Measurements from ENCODE around the gene IL1RL2.

Gene IL1RL2

GRCh38 chr2:102191501-102191900 is 4.7 kb downstream of the IL1RL2 start:
- TF ChIP-seq FOXP2 (optimal IDR thresholded peaks at IDR 0.05; ENCODE audit: borderline replicate concordance, extremely low read depth, extremely low read length, insufficient read depth), result no peak
- no peak for TF ChIP-seq POLR2AphosphoS5 (IDR thresholded peaks at IDR 0.05; ENCODE audit: low read depth, low read length)
- TF ChIP-seq, protein P1, sequence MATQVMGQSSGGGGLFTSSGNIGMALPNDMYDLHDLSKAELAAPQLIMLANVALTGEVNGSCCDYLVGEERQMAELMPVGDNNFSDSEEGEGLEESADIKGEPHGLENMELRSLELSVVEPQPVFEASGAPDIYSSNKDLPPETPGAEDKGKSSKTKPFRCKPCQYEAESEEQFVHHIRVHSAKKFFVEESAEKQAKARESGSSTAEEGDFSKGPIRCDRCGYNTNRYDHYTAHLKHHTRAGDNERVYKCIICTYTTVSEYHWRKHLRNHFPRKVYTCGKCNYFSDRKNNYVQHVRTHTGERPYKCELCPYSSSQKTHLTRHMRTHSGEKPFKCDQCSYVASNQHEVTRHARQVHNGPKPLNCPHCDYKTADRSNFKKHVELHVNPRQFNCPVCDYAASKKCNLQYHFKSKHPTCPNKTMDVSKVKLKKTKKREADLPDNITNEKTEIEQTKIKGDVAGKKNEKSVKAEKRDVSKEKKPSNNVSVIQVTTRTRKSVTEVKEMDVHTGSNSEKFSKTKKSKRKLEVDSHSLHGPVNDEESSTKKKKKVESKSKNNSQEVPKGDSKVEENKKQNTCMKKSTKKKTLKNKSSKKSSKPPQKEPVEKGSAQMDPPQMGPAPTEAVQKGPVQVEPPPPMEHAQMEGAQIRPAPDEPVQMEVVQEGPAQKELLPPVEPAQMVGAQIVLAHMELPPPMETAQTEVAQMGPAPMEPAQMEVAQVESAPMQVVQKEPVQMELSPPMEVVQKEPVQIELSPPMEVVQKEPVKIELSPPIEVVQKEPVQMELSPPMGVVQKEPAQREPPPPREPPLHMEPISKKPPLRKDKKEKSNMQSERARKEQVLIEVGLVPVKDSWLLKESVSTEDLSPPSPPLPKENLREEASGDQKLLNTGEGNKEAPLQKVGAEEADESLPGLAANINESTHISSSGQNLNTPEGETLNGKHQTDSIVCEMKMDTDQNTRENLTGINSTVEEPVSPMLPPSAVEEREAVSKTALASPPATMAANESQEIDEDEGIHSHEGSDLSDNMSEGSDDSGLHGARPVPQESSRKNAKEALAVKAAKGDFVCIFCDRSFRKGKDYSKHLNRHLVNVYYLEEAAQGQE (IDR thresholded peaks at IDR 0.05; ENCODE audit: insufficient read depth in 1 of 2, low read depth in 2 of 2, low read length in 2 of 2), result no peak
- TF ChIP-seq TAF1 (IDR thresholded peaks at IDR 0.05; ENCODE audit: borderline replicate concordance, insufficient read depth, low read length), result no peak
- TF ChIP-seq SIN3A (IDR thresholded peaks at IDR 0.05; ENCODE audit: borderline replicate concordance, insufficient read depth, low read length), result no peak

DNA sequence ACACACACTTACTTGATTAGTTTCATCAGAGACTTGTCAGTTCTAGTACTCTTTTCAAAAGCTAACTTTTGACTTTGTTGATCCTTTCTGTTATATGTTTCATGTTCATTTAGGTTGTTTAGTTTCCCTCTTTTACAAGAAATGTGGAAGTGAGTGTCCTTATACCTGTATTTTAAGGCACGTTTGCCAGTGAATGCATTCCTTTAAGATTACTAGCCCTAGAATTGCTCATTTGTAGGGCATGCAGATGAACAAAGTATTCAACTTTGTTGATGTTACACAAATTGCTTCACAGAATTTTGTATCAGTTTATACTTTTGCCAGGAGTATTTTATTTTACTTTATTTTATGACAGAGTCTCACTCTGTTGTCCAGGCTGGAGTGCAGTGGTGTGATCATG is 6.3 kb downstream of the IL1RL2 start:
- TF ChIP-seq, protein P1 (IDR thresholded peaks at IDR 0.05; ENCODE audit: insufficient read depth in 1 of 2, low read depth in 2 of 2, low read length in 2 of 2), result no peak
- TF ChIP-seq POLR2AphosphoS5 (IDR thresholded peaks at IDR 0.05; ENCODE audit: low read depth, low read length) (no peak), FOXP2 (optimal IDR thresholded peaks at IDR 0.05; ENCODE audit: borderline replicate concordance, extremely low read depth, extremely low read length, insufficient read depth) (no peak), TAF1 (IDR thresholded peaks at IDR 0.05; ENCODE audit: borderline replicate concordance, insufficient read depth, low read length) (no peak), SIN3A (IDR thresholded peaks at IDR 0.05; ENCODE audit: borderline replicate concordance, insufficient read depth, low read length) (no peak)

DNA sequence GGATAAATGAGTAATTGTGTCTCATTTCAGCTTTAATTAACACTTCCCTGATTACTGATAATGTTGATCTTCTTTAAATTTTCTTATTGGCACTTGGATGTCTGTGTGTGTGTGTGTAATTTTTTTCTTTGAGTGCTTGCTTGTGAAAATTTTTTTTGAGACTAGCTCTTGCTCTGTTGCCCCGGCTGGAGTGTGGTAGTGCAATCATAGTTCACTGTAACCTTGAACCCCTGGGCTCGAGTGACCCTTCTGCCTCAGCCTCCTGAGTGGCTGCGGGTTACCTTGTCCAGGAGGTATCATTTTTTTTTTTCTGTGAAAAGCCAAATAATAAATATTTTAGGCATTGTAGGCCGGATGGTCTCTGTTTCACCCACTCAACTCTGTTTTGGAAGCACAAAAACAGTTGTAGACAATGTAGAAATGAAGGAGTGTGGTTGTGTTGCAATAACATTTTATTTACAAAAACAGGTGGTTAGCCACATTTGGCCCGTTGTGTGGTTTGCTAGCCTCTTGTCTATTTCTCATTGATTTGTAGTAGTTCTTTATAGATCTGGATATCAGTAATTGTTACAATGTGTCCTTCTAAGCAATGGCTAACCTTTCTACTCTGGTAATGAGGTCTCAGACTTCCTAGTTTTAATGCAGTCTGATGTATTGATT is 7.9 kb downstream of the IL1RL2 start:
- TF ChIP-seq TAF1 (IDR thresholded peaks at IDR 0.05; ENCODE audit: borderline replicate concordance, insufficient read depth, low read length) (no peak), POLR2AphosphoS5 (IDR thresholded peaks at IDR 0.05; ENCODE audit: low read depth, low read length) (no peak), FOXP2 (optimal IDR thresholded peaks at IDR 0.05; ENCODE audit: borderline replicate concordance, extremely low read depth, extremely low read length, insufficient read depth) (no peak), SIN3A (IDR thresholded peaks at IDR 0.05; ENCODE audit: borderline replicate concordance, insufficient read depth, low read length) (no peak)
- TF ChIP-seq, protein P1 (IDR thresholded peaks at IDR 0.05; ENCODE audit: insufficient read depth in 1 of 2, low read depth in 2 of 2, low read length in 2 of 2), result no peak

DNA sequence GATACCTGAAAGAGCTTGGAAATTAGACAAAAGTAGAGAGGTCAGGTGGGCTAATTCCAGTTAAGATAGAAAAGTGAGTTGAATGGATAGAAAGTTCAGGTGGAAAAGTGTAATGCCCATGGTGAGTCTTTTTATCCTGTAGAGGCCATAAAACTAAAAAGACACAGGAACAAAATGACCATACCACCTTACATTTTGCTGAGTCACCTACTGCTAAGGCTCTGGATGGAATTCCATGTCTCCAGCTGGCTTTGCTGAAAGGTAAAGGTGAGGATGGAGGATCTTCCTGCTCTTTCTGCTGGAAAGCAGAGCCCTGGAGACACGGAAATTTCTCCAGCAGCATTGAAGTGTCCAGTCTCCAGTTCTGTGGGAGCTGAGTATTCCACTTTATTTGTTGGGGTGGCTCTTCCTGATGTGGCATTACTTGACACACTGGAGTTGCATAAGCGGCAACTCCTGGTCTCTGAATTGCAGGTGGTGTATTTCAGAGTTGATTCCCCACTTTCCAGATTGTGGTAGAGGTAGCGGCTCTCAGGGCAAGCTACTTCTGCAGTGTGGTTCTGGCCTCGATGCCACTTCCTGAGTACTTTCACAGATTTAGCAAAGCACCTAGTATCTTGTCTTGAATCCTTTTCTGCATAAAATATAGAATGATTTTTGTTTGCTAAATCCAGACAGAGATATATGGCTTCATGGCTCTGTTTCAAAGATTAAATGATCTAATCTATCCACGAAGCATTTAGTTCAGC is 10.7 kb downstream of the IL1RL2 start:
- no peak for TF ChIP-seq FOXP2 (optimal IDR thresholded peaks at IDR 0.05; ENCODE audit: borderline replicate concordance, extremely low read depth, extremely low read length, insufficient read depth)

- no peak for TF ChIP-seq TAF1 (IDR thresholded peaks at IDR 0.05; ENCODE audit: borderline replicate concordance, insufficient read depth, low read length)
- no peak for TF ChIP-seq POLR2AphosphoS5 (IDR thresholded peaks at IDR 0.05; ENCODE audit: low read depth, low read length)
- TF ChIP-seq FOXP2 (optimal IDR thresholded peaks at IDR 0.05; ENCODE audit: borderline replicate concordance, extremely low read depth, extremely low read length, insufficient read depth), result no peak
- TF ChIP-seq, protein P1 (IDR thresholded peaks at IDR 0.05; ENCODE audit: insufficient read depth in 1 of 2, low read depth in 2 of 2, low read length in 2 of 2), result no peak
- TF ChIP-seq SIN3A (IDR thresholded peaks at IDR 0.05; ENCODE audit: borderline replicate concordance, insufficient read depth, low read length), result no peak
These were observed 13.7 kb downstream of the IL1RL2 start for GRCh38 chr2:102200539-102200938.

All from PFSK-1 (cell line).